Fibroblast of skin of left quadriceps (primary cell): ENCODE measurements around the gene PIP4K2C.
"Not testable (repeated sequence)": the region's sequence is repeated elsewhere in the genome, so short reads cannot be mapped to it uniquely, and the experiment has no call there.

Experiments
- DNase-seq, 2 experiments: peaks; one replicate each; pipeline ENCODE4 v3.0.0-alpha.2; 2013; ENCODE audit warnings: low read depth in 2 of 2

PIP4K2C gene

GRCh38 chr12:57560516-57560915, 30.5 kb upstream of the PIP4K2C start:
- no peak for DNase-seq

- not testable (repeated sequence) for DNase-seq
These were observed 29.9 kb upstream of the PIP4K2C start for GRCh38 chr12:57561117-57561516.

- no peak for DNase-seq
These were observed 27.6 kb upstream of the PIP4K2C start for GRCh38 chr12:57563358-57563757.

- DNase-seq, result no peak
These were observed 26.7 kb upstream of the PIP4K2C start for GRCh38 chr12:57564178-57564740.

- DNase-seq, result no peak
These were observed 22.2 kb upstream of the PIP4K2C start for GRCh38 chr12:57568838-57569237.

GRCh38 chr12:57569858-57570257, 21.1 kb upstream of the PIP4K2C start:
- no peak for DNase-seq

GRCh38 chr12:57570438-57570837, 20.6 kb upstream of the PIP4K2C start:
- not testable (repeated sequence) for DNase-seq

- no peak for DNase-seq
These were observed 18.8 kb upstream of the PIP4K2C start for GRCh38 chr12:57571926-57572762.

GRCh38 chr12:57574795-57575194, 16.2 kb upstream of the PIP4K2C start:
- DNase-seq, result no peak

- no peak for DNase-seq
These were observed 15.0 kb upstream of the PIP4K2C start for GRCh38 chr12:57575771-57576612.

- DNase-seq, result no peak
These were observed 14.3 kb upstream of the PIP4K2C start for GRCh38 chr12:57576613-57577160.

- DNase-seq, result no peak
These were observed 12.8 kb upstream of the PIP4K2C start for GRCh38 chr12:57577981-57578758.

- no peak for DNase-seq
These were observed 12.0 kb upstream of the PIP4K2C start for GRCh38 chr12:57579011-57579410.

- DNase-seq, result no peak
These were observed 11.1 kb upstream of the PIP4K2C start for GRCh38 chr12:57579677-57580465.

GRCh38 chr12:57580466-57580795, 10.6 kb upstream of the PIP4K2C start:
- no peak for DNase-seq

GRCh38 chr12:57581802-57582201, 9.2 kb upstream of the PIP4K2C start:
- DNase-seq, result no peak

- DNase-seq, result no peak
These were observed 8.6 kb upstream of the PIP4K2C start for GRCh38 chr12:57582440-57582839.

GRCh38 chr12:57583008-57583831, 7.8 kb upstream of the PIP4K2C start:
- peak; percentile 55 to 56 for DNase-seq

- DNase-seq, result no peak
These were observed 6.9 kb upstream of the PIP4K2C start for GRCh38 chr12:57584050-57584449.

GRCh38 chr12:57584690-57585089, 6.3 kb upstream of the PIP4K2C start:
- no peak for DNase-seq
